ENCODE data around the gene DLGAP1. TPM values are rescaled to one million over a fixed set of nuclear protein-coding genes. Genes with fewer than 3 reads are reported as not detected.

Gene DLGAP1
- total RNA-seq, 1 experiment from 2014 or later: 23.2 TPM

- Mint-ChIP-seq H3K4me1 (no peaks in the 10 kb centered on the region), H3K27me3 (ENCODE audit: low read depth) (no peaks in the 10 kb centered on the region; the same call in 1 of the 2 replicates), H3K4me3 (no peak overlapping the region), H3K36me3 (ENCODE audit: insufficient read depth in 1 of 3, low read depth in 3 of 3) (peaks cover 3 to 12% (median 4%) of the 10 kb centered on the region in 3 experiments; a peak in 4 of 7 replicates), H3K9me3 (peaks cover 3 to 4% of the 10 kb centered on the region in 2 experiments), H3K27ac (peak overlapping the region in 1 of 3 experiments; percentile 53; a peak in 1 of 7 replicates)
- H3K23ac ChIP-seq (ENCODE audit: insufficient read length, low read depth, low read length): no peak overlapping the region
- H3K9me3 ChIP-seq (ENCODE audit: control insufficient read depth, low read depth, low read length): no peaks in the 10 kb centered on the region
- no peak overlapping the region for H3K9ac ChIP-seq (ENCODE audit: extremely low read depth, insufficient read length, low read length)
- no peak overlapping the region for H2BK120ac ChIP-seq (ENCODE audit: low read depth, low read length, poor library complexity, severe bottlenecking)
- H3K4ac ChIP-seq (ENCODE audit: low read depth, low read length): no peak overlapping the region
- H4K5ac ChIP-seq (ENCODE audit: insufficient read length, low read depth, low read length): no peak overlapping the region
- no peak overlapping the region for H3K27ac ChIP-seq (ENCODE audit: insufficient read length, low read depth, low read length)
- no peak overlapping the region for H2BK20ac ChIP-seq (ENCODE audit: low read depth, low read length, poor library complexity, severe bottlenecking)
- H2AK5ac ChIP-seq (ENCODE audit: insufficient read length, low read length): no peak overlapping the region
- H4K91ac ChIP-seq (ENCODE audit: insufficient read length, low read depth, low read length): no peak overlapping the region
- no peak for DNase-seq
- H3K27me3 ChIP-seq (ENCODE audit: insufficient read depth, low read length): no peaks in the 10 kb centered on the region
- H3K56ac ChIP-seq (ENCODE audit: insufficient read length, low read depth, low read length): no peak overlapping the region
- H2BK12ac ChIP-seq (ENCODE audit: insufficient read length, low read depth, low read length): no peak overlapping the region
- H3K79me1 ChIP-seq (ENCODE audit: insufficient read depth, low read depth, low read length, poor library complexity, severe bottlenecking): no peaks in the 10 kb centered on the region
- H3K4me2 ChIP-seq (ENCODE audit: insufficient read depth, insufficient read length, low read length): no peak overlapping the region
- WGBS (ENCODE audit: extremely low coverage, insufficient read length, low lambda C conversion rate): no CpG with 5 or more reads among the region's 2 CpGs
- TF ChIP-seq CTCF (conservative IDR thresholded peaks at IDR 0.05): peak; percentile 39; the same call in 2 of the 3 replicates
- no peak overlapping the region for H3K18ac ChIP-seq (ENCODE audit: insufficient read length, low read depth, low read length)
- no peak overlapping the region for H2BK5ac ChIP-seq (ENCODE audit: insufficient read length, low read length)
- no peak overlapping the region for H3K14ac ChIP-seq (ENCODE audit: insufficient read depth, low read length)
- H3K23me2 ChIP-seq (ENCODE audit: insufficient read length, low read depth, low read length, poor library complexity, severe bottlenecking): no peaks in the 10 kb centered on the region
- H3K79me2 ChIP-seq (ENCODE audit: insufficient read depth, low read length): no peaks in the 10 kb centered on the region
- H3T11ph ChIP-seq (ENCODE audit: low read length): no peak overlapping the region
- H2AFZ ChIP-seq (ENCODE audit: low read length): no peak overlapping the region
- no peak overlapping the region for H2BK15ac ChIP-seq (ENCODE audit: low read depth, low read length)
- no peak overlapping the region for H4K8ac ChIP-seq (replicated peaks; ENCODE audit: insufficient read length, low read depth, low read length)
- H3K4me1 ChIP-seq (ENCODE audit: insufficient read depth, low read length): no peaks in the 10 kb centered on the region
- H4K20me1 ChIP-seq (ENCODE audit: control insufficient read depth, insufficient read depth, insufficient read length): no peaks in the 10 kb centered on the region
Measured at GRCh38 chr18:3852321-3852720, 602.8 kb downstream of the DLGAP1 start.
